Right ventricle myocardium superior (tissue), 1 donor: ENCODE measurements around the gene RIN2. TPM values are rescaled to one million over a fixed set of nuclear protein-coding genes. Genes with fewer than 3 reads are reported as not detected.

Experiments used
- ATAC-seq: fragments of 200-7000 bp; cut with Tn5 transposase; one replicate; pipeline ENCODE4 v1.9.1; 2020; ENCODE audit warnings: mild to moderate bottlenecking; ENCODE audit not compliant: poor library complexity
- DNase-seq: peaks from one replicate; pipeline ENCODE4 v3.0.0-alpha.2; 2020
- intact Hi-C: fragments of 100-400 bp; cut with DNase I; formaldehyde crosslinking; loops from one replicate; pipeline ENCODE4 v1.11.2; 2022
- total RNA-seq: library from RNA; stranded (reverse); fragmentation: NEBNext Ultra II Directional; extraction: Animal tissue kit (Norgen Biotek cat#: 25700); gene quantifications from one replicate; pipeline ENCODE4 v1.2.1, GENCODE V29; 2021
- donor health status: DM: no; HTN: yes; CAD: no; lungs with severe emphysema.

RIN2 gene
- total RNA-seq, 1 donor from 2014 or later: 52.4 TPM

- intact Hi-C loops: loop anchor here (5.0 kb wide), 1 partner anchor 66 kb away; no protein-coding TSS in a partner anchor
- DNase-seq (peak; percentile 90), ATAC-seq (peak; percentile 65)
Measured at GRCh38 chr20:19758501-19759331, 658 bp downstream of the RIN2 start.

- DNase-seq (no peak), ATAC-seq (no peak)
- intact Hi-C loops: no loop called here
Measured at GRCh38 chr20:19760371-19760721, 2.3 kb downstream of the RIN2 start.

DNA sequence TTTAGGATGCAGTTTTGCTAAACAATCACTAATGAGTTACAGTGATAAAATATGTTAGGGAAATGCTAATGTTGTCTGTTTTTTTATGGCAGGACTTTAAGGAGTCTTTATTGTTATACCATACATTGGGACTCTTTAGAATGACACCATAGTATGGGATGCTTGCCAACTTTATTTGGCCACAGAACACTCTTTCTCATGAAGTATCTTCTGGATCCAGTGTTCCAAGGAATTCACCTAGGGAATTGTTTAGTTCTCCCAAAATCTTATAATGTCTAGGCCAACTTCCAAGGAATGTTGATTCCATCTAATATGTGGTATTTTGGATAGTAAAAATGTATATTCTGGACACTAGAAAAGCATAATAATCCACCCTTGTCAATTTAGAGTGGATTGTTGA is 3.3 kb downstream of the RIN2 start:
- DNase-seq: no peak
- no peak for ATAC-seq
- intact Hi-C loops: no loop called here

DNA sequence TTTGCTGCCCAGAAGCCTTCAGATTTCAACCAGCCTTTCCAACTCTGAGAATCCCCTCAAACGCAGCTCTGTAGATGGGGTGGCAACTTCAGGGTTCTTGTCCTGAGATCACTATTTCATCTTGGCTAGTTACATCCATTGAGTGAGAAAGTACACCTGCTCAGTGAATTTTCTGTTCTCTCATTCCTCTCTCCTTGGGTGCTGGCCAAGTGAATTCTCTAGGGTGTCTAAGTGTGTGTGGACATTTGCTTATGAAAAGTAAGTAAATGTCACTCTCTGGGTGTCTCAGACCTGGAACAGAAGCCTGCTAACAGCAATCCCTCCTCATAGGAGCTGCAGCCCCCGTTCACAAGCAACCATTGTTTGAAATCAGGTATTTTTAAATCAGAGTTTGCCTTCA is 3.8 kb downstream of the RIN2 start:
- DNase-seq (no peak), ATAC-seq (no peak)
- intact Hi-C loops: no loop called here

DNA sequence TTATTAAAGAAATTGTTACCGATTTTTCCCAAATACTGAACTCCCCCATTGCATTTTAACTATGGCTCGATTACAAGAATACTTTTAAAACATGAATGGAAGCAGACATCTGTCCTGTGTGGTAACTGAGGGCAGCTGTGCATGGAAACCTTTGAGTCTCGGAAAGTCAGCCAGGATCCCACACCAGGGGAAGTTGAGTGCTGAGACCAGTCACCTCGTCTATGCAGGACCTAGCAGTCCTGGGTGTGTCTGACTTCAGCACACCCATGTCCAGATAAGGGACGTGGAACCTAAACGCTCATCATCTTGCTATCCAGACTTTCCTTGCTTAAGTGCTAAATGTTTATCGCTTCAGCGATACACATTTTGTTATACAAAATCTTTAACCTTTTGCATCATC is 6.1 kb downstream of the RIN2 start:
- DNase-seq (no peak), ATAC-seq (no peak)
- intact Hi-C loops: no loop called here

DNA sequence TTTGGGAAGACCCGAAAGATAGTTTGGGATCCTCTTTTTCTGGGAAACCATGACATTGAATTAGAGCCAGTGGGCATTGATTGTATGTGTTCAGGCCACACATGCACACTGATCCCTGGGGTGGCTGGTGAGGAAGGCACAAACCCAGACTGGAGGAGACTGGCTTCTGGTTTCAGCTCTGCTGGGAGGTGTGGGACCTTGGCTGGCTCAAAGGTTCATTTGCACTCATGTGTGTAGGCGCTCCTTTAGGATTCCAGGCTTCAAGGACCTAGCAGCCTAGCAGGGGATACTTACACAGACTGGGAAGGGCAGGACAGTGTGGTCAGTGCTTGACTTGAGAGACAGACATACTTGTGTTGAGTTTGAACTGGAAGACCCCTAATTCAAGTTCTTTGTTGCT is 7.2 kb downstream of the RIN2 start:
- DNase-seq (no peak), ATAC-seq (no peak)
- intact Hi-C loops: no loop called here

DNA sequence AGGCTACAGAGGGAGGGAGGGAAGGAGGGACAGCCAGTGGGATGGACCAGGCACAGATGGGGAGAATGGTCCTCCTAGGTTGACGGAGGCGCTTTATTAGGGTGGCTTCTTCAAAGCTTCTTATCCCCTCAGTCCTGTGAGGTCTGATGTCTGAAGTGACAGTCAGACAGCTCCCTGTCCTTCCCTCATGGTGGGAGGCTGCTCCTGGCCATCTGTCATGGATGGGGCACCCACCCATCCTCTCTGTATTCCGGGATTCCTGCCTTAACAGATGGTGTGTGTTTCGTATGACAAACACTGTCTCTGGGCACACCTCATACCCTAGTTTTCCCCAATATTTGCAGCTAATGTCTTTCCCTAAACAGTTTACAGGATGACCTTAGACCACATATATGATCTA is 7.9 kb downstream of the RIN2 start:
- no peak for DNase-seq
- intact Hi-C loops: no loop called here
- ATAC-seq: no peak

GRCh38 chr20:19767070-19767469 is 9.0 kb downstream of the RIN2 start:
- DNase-seq (no peak), ATAC-seq (no peak)

DNA sequence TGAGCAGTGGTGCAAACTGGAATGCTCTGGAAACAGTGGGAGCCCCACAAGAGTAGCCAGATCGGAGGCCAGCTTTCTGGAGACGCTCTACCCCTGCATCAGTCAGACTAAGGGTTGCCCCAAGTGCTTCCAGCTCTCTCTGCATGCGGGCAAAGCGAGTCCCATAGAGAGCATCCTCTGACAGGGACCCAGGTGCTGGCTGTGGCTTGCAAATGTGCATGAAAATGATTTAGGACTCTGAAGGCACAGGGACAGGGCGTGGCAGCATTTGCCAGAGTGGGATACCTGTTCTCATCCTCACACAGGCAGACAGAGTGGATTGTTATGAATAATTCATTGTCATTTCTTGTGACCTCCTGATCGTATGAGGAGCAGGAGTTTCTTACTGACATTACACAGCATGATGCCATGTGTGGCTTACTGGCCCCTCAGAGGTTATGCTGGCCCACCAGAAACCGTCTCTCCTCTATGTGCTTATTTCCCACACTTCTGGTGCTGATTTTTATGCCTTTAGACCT is 10.3 kb downstream of the RIN2 start:
- DNase-seq (no peak), ATAC-seq (no peak)
- intact Hi-C loops: no loop called here

More at GRCh38 chr20:19767070-19767469, 9.0 kb downstream of the RIN2 start:
- intact Hi-C loops: no loop called here

DNA sequence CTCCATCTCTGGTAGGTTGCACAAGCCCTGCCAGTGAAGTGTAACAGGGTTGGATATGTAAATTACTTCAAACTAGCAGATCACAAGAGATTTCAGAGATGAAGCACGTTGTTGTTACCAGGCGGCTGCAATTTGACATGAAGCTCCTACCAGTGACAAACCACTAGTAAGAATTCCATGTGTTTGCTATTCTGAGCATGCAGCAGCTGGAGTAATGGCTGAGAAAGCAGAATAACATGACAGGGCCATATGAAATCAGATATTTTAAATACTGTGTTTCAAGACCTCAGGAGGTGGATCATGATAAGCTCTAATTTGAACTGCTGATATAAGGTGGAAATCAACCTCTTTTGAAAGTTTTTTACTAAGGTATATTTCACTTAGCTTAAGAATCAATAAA is 11.4 kb downstream of the RIN2 start:
- DNase-seq (no peak), ATAC-seq (no peak)
- intact Hi-C loops: no loop called here

GRCh38 chr20:19770375-19770774 is 12.3 kb downstream of the RIN2 start:
- intact Hi-C loops: no loop called here
- DNase-seq (no peak), ATAC-seq (no peak)

DNA sequence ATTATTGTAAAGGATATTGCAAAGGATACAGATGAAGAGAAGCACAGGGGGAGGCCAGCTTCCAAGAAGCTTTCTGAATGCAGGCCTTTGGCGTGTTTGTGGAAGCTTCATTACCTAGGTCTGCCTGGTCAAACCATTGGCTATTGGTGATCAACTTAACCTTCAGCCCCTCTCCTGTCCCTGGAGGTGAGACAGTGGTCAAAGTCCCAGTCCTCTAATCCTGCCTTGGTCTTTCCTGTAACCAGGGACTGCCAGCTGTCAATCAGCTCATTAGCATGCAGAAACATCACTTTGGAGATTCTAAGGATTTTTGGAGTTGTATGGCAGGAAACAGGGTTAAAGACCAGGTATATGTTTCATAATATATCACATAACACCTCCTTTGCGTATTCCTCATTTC is 13.0 kb downstream of the RIN2 start:
- ATAC-seq (no peak), DNase-seq (no peak)
- intact Hi-C loops: no loop called here

DNA sequence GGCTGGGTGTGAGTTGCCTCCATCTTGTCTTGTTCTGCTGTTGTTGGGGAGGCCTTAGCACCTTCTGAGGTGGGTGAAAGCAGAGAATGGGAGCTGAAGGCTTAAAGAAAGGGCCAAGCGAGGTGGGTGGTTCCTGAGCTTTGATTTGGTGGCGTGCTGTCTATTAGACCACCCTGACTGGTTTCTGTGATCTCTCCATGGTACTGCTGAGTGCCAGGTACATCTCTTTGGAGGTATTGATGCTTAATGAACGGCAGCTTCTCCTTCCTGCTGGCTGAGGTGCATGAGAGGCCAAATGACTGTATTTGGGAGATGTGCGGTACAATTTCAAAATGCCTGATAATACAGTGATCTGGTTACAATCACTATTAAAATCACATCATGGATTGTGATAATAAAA is 15.4 kb downstream of the RIN2 start:
- no peak for ATAC-seq
- intact Hi-C loops: no loop called here
- no peak for DNase-seq

- ATAC-seq (no peak), DNase-seq (no peak)
- intact Hi-C loops: no loop called here
Measured at GRCh38 chr20:19774135-19774933, 16.3 kb downstream of the RIN2 start.

DNA sequence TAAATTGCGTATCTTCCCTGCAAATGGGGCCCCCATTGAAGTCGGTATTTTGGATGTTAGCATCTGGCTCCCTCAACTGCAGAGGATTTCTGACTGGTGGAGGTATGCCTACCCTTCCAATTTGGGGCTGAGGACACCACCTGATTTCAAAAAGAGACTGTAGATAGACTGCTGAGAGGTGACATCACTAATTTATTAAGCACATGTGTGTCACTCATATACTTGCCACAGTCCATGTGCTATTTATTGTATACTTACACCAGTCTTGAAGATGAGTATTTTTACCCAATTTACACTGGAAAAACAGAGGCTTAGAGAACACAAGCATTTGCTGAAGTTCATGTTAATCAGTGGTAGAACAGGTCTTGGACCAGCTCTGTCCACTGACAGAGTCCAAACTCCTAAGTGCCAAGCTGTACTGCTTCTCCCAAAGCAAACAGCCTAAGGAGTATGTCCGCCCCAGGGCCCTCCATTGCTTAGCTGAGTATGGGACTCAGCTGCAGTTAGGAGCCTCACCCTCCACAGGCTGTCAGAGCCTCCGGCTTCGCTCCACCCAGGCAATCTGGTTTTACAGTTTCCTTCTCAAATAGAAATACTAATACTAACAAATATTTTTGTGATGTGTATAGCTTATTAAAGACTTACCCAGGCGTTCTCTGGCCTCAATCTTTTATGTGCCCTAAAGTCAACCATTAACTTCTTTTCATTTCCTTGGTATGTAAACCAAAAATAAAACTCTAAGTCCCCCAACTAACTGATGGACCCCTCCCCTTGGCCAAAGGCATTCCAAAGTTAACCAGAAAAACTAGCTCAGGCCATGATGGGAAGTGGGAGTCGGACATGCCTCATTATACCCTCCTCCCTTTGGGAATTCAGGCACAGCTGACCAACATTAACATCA is 17.5 kb downstream of the RIN2 start:
- ATAC-seq (no peak), DNase-seq (no peak)

GRCh38 chr20:19777315-19777714 is 19.3 kb downstream of the RIN2 start:
- DNase-seq (no peak), ATAC-seq (no peak)
- intact Hi-C loops: no loop called here

More for the DNA sequence above, 17.5 kb downstream of the RIN2 start:
- intact Hi-C loops: no loop called here

DNA sequence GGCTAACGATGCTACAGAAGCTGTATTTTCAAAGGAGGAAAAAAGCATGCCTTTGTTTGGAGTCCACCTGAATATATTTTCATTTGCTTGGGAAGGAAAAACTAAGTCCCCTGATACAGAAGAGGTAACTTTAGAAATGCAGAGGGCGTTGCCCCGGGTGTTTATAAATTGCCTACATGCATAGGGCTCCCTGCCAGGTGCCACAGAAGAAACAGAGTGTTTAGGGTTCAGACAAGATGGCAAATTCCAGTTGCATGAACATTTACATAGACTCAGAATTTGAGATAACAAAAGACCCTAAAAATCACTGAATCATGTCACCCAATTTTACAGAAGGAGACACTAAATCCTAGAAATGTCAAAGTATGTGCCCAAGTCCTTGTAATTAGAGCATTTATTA is 19.9 kb downstream of the RIN2 start:
- DNase-seq: no peak
- intact Hi-C loops: no loop called here
- ATAC-seq: no peak

- intact Hi-C loops: no loop called here
- DNase-seq (no peak), ATAC-seq (peak; percentile 22)
Measured at GRCh38 chr20:19778404-19778803, 20.3 kb downstream of the RIN2 start.

GRCh38 chr20:19779634-19780033 is 21.6 kb downstream of the RIN2 start:
- intact Hi-C loops: loop anchor here (5.0 to 10.0 kb wide), 2 partner anchors 85 to 213 kb away; no protein-coding TSS in a partner anchor
- no peak for ATAC-seq
- DNase-seq: no peak
